GM13977 (cell line): ENCODE data around the gene GRK5.

ENCODE experiments used
- DNase-seq: peaks from one replicate; pipeline ENCODE4 v3.0.0; 2012; ENCODE audit warnings: low spot score
- in situ Hi-C: fragments of 300-500 bp; cut with MboI; formaldehyde crosslinking; loops from one replicate; pipeline ENCODE4 v1.12.0; 2022; ENCODE audit warnings: low sequenced_read_pairs, low pct_unique_long_range_greater_than_20kb, mixed read lengths, inconsistent platforms; ENCODE audit not compliant: unreplicated experiment
- TF ChIP-seq, protein P1 (sequence below): IDR thresholded peaks from 2 replicates; pipeline ENCODE4 v1.5.1; 2012; ENCODE audit warnings: mild to moderate bottlenecking, control low read depth; ENCODE audit not compliant: insufficient read depth; ENCODE audit errors: extremely low read depth, missing control alignments

The GRK5 gene

DNA sequence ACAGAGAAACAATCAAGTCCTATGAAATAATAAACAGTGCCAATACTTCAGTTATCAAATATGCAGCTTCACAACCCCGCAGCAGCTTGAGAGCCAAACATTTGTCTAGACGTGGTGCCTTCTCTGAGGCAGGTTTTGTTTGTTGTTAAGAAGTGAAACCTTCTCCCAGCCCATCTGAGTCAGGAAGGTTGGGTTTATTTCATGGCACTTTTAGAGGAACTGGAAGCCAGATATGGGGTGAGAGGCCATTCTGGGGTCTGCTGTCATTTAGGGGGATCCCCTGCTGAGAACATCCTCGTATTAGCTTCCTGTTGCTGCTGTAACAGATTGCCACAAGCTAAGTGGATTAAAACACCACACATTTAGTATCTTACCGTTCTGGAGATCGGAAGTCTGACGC, 113.6 kb downstream of the GRK5 start:
- no peak for DNase-seq
- in situ Hi-C loops, result no loop called here
- TF ChIP-seq, protein P1, sequence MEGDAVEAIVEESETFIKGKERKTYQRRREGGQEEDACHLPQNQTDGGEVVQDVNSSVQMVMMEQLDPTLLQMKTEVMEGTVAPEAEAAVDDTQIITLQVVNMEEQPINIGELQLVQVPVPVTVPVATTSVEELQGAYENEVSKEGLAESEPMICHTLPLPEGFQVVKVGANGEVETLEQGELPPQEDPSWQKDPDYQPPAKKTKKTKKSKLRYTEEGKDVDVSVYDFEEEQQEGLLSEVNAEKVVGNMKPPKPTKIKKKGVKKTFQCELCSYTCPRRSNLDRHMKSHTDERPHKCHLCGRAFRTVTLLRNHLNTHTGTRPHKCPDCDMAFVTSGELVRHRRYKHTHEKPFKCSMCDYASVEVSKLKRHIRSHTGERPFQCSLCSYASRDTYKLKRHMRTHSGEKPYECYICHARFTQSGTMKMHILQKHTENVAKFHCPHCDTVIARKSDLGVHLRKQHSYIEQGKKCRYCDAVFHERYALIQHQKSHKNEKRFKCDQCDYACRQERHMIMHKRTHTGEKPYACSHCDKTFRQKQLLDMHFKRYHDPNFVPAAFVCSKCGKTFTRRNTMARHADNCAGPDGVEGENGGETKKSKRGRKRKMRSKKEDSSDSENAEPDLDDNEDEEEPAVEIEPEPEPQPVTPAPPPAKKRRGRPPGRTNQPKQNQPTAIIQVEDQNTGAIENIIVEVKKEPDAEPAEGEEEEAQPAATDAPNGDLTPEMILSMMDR, result no peak

DNA sequence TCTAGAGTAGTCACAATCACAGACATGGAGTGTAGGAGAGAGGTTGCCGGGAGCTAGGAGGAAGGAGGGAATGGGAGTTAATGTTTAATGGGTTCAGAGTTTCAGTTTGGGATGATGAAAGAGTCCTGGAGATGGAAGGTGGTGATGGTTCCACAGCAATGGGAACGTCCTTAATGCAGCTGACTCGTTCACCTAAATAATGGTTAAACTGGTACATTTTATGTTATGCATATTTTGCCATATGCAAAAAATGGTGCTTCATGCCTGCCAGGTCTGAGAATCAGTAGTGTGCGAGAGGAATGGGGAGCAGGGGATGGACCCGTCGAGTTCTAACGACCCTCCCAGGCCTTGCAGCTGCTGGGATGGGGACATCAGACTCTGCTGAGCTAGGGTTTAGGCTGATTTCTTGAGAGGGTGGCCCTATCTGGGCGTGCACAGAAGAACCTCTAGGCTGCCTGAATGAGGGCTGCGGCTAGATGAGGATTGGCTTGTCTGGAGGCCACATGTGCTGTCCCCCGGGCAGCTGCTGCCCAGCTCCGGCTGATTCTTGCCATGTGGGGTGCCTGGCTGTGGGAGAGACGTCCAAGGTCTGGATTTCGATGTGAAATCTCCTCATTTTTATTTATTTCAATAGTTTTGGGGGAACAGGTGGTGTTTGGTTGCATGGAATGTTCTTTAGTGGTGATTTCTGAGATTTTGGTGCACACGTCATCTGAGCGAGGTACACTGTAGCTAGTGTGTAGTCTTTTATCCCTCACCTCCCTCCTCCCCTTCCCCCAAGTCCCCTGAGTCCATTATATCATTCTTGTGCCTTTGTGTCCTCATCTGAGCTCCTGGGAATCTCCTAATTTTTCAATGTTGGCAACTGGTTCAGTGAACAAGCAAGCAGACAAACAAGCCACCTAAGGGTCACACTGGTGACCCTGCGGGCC, 116.0 kb downstream of the GRK5 start:
- TF ChIP-seq, protein P1, result no peak
- in situ Hi-C loops, result no loop called here
- no peak for DNase-seq

DNA sequence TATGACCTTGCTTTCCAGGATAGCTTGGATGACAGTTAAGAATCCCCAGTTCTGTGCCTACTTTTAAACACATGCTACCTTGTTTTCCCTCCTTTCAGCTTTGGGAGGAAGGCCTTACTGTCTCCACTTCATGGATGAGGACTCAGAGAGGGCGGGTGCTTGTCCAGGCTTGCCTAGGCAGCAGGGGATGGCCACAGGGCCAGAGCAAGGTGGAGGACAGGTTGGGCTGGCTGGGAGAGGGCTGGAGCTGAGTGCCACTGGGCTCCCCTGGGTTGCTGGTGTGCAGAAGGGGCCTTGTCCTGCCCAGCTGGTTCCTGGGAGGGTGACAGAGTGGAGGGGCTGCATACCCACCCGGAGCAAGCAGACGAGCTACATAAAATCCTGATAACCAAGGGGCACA, 117.8 kb downstream of the GRK5 start:
- TF ChIP-seq, protein P1, result no peak
- in situ Hi-C loops, result no loop called here
- no peak for DNase-seq

DNA sequence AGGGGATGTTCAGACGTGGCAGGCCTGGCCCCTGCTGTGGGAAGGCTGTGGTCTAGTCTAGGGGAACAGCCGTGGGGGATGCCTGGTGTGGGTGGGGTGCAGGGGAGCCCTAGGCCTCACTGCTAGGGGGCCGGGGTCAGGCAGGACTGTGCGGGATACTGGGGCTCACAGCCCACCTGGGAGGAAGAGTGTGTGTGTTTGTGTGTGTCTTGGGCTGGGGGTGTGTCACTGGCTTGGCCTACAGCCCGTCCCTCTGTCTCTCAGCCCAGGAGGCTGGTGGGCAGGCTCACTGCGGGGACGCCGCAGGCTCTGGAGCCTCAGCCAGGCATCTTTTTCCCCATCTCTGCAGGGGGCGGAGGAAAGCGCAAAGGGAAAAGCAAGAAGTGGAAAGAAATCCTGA, 118.8 kb downstream of the GRK5 start:
- TF ChIP-seq, protein P1, result no peak
- in situ Hi-C loops, result no loop called here
- no peak for DNase-seq

DNA sequence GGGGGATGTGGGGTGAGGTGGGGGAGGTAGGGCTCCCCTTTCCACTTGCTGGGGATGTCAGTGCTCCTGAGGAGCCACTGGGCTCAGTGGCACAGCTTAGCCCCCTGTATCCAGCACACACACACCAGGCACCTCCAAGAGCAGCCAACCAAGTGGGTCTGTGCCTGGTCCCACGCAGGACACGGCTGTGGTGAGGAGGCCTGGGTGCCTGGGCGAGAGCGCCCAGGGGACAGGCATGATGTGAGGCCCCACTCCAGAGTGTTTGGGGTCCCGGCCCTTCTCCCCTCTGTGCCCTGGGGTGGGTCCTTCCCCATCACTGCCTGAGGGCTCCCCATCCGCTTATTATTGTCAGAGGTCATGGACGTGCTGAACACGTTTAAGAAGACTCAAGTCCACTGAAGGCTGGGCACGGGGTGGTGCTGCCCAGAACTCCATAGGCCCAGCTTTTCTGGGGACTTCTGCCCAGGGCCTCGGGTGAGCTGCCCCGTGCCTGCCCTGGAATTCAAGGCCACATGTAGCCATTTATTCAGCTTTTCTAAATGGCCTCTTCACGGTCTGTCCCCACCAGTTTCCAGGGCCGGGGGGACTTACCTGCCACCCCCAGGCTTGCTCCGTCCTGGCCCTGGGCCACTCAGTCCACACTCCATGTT, 119.8 kb downstream of the GRK5 start:
- no peak for DNase-seq
- TF ChIP-seq, protein P1, result no peak
- in situ Hi-C loops, result no loop called here

DNA sequence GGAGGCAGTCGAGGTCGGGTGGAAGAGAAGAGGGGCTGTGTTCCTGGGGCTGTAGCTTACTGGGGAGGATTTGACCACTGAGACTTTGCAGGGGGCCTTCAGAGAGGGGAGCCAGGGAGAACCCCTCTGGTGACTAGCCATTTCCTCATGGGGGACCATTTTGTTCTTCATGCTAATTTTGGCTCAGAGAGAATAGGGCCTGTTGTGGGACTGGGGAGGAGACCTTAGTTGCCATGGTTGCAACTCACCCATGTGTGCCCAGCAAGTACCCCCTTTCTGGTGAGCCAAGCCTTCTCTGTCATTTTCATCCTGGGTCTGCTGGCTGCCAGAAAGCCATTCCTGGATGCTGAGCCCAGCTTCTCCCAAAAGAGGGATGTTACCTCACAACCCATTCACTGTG, 120.9 kb downstream of the GRK5 start:
- in situ Hi-C loops, result no loop called here
- TF ChIP-seq, protein P1, result no peak
- no peak for DNase-seq
